CD14-positive monocyte (primary cell): Measurements from ENCODE around the gene NDUFS1. TPM values are rescaled to one million over a fixed set of nuclear protein-coding genes. Genes with fewer than 3 reads are reported as not detected.
"Not testable (repeated sequence)": the region's sequence is repeated elsewhere in the genome, so short reads cannot be mapped to it uniquely, and the experiment has no call there.

Source experiments
- DNase-seq, 3 donors: peaks; one replicate each; pipeline ENCODE4 v3.0.0-alpha.2; 2011 to 2022
- H2AFZ ChIP-seq: 2 replicates; pipeline ENCODE4 v1.6.0; 2012; ENCODE audit warnings: mild to moderate bottlenecking, low read depth, low read length, inconsistent platforms; ENCODE audit not compliant: insufficient read depth, poor library complexity, severe bottlenecking
- H3K27ac ChIP-seq, 2 donors: 1 replicate in 1 of 2; 2 replicates in 1 of 2; pipeline ENCODE4 v1.5.1; 2012 to 2013; ENCODE audit warnings: low read length in 2 of 2, control low read depth in 1 of 2, inconsistent platforms in 1 of 2, low read depth in 1 of 2, mild to moderate bottlenecking in 1 of 2
- H3K27me3 ChIP-seq, 2 donors: one replicate each; pipeline versions ENCODE4 v1.6.0 to v1.6.1; 2011 to 2013; ENCODE audit warnings: low read length in 2 of 2; ENCODE audit not compliant: control insufficient read depth in 2 of 2, insufficient read depth in 2 of 2
- H3K36me3 ChIP-seq, 2 donors: replicated peaks in 1 of 2; 1 replicate in 1 of 2; 2 replicates in 1 of 2; pipeline versions ENCODE4 v1.5.1 to v1.6.1; 2012 to 2013; ENCODE audit warnings: low read length in 2 of 2, control low read depth in 1 of 2, inconsistent platforms in 1 of 2, mild to moderate bottlenecking in 1 of 2; ENCODE audit not compliant: insufficient read depth in 2 of 2, control insufficient read depth in 1 of 2
- H3K4me1 ChIP-seq, 2 donors: 1 replicate in 1 of 2; 2 replicates in 1 of 2; pipeline versions ENCODE4 v1.5.1 to v1.6.1; 2012 to 2013; ENCODE audit warnings: low read length in 2 of 2, control low read depth in 1 of 2, inconsistent platforms in 1 of 2, mild to moderate bottlenecking in 1 of 2, moderate library complexity in 1 of 2; ENCODE audit not compliant: insufficient read depth in 2 of 2, control insufficient read depth in 1 of 2
- H3K4me2 ChIP-seq: replicated peaks from 2 replicates; pipeline ENCODE3; 2012; ENCODE audit warnings: low read length, moderate library complexity, mild to moderate bottlenecking; ENCODE audit not compliant: poor library complexity, severe bottlenecking; ENCODE audit errors: extremely low read depth
- H3K4me3 ChIP-seq, 3 experiments: fragments of 200-600 bp in 1 of 3; sonication (generic) in 1 of 3; replicated peaks in 1 of 3; 1 replicate in 2 of 3; 2 replicates in 1 of 3; pipeline ENCODE4 v1.5.1; 2011 to 2013; ENCODE audit warnings: low read length in 3 of 3, mild to moderate bottlenecking in 3 of 3, control low read depth in 2 of 3, low read depth in 2 of 3, inconsistent platforms in 1 of 3, moderate library complexity in 1 of 3
- H3K79me2 ChIP-seq: 2 replicates; pipeline ENCODE4 v1.6.0; 2012; ENCODE audit warnings: mild to moderate bottlenecking, control low read depth, inconsistent platforms, low read length, moderate library complexity; ENCODE audit not compliant: insufficient read depth
- H3K9ac ChIP-seq: 2 replicates; pipeline ENCODE4 v1.6.0; 2017; ENCODE audit warnings: low read length, mild to moderate bottlenecking; ENCODE audit not compliant: insufficient read depth, poor library complexity, severe bottlenecking
- H3K9me3 ChIP-seq, 2 donors: replicated peaks in 1 of 2; 1 replicate in 1 of 2; 2 replicates in 1 of 2; pipeline versions ENCODE4 v1.5.1 to v1.6.1; 2012 to 2013; ENCODE audit warnings: low read length in 2 of 2, control low read depth in 1 of 2; ENCODE audit not compliant: control insufficient read depth in 1 of 2, insufficient read depth in 1 of 2
- H4K20me1 ChIP-seq: 2 replicates; pipeline ENCODE4 v1.6.0; 2012; ENCODE audit warnings: mild to moderate bottlenecking, low read length, control low read depth, moderate library complexity; ENCODE audit not compliant: insufficient read depth
- H3K27ac Mint-ChIP-seq, 7 donors: one replicate each; pipeline ENCODE4 v1.8.0; 2020; ENCODE audit warnings: mild to moderate bottlenecking in 7 of 7, mixed read lengths in 7 of 7, moderate library complexity in 6 of 7, inconsistent platforms in 2 of 7
- H3K27me3 Mint-ChIP-seq, 3 donors: one replicate each; pipeline ENCODE4 v1.8.0; 2021 to 2022; ENCODE audit warnings: low read depth in 3 of 3, mild to moderate bottlenecking in 3 of 3, mixed read lengths in 3 of 3, moderate library complexity in 3 of 3, inconsistent platforms in 1 of 3
- H3K36me3 Mint-ChIP-seq, 2 donors: one replicate each; pipeline ENCODE4 v1.8.0; 2020; ENCODE audit warnings: mixed read lengths in 2 of 2, inconsistent platforms in 1 of 2, mild to moderate bottlenecking in 1 of 2
- H3K4me1 Mint-ChIP-seq: one replicate; pipeline ENCODE4 v1.8.0; 2020; ENCODE audit warnings: mild to moderate bottlenecking, mixed read lengths
- H3K4me3 Mint-ChIP-seq, 2 donors: one replicate each; pipeline ENCODE4 v1.8.0; 2020; ENCODE audit warnings: mild to moderate bottlenecking in 2 of 2, mixed read lengths in 2 of 2, moderate library complexity in 1 of 2
- H3K9me3 Mint-ChIP-seq, 7 donors: one replicate each; pipeline ENCODE4 v1.8.0; 2020 to 2022; ENCODE audit warnings: mixed read lengths in 7 of 7, mild to moderate bottlenecking in 6 of 7, moderate library complexity in 6 of 7, inconsistent platforms in 2 of 7
- CTCF ChIP-seq: fragments of 200-600 bp; IDR thresholded peaks from one replicate; pipeline ENCODE4 v1.8.0; 2022; ENCODE audit warnings: antibody characterized with exemption, mild to moderate bottlenecking
- WGBS: methylation state at CpG from one replicate; pipeline ENCODE4 v1.1.5; 2013; ENCODE audit warnings: missing lambda C conversion rate; ENCODE audit not compliant: insufficient coverage; 5-methylcytosine and 5-hydroxymethylcytosine counted together
- intact Hi-C, 2 donors: fragments of 100-400 bp; cut with micrococcal nuclease; formaldehyde crosslinking; loops; one replicate each; pipeline versions ENCODE4 v1.15.0 to v1.15.1; 2023
- polyA minus RNA-seq: library from RNA; depleted of rRNA, polyadenylated mRNA; stranded (reverse); fragments of >200 nt; gene quantifications from 2 replicates; pipeline ENCODE4 v1.2.3, GENCODE V29; 2012
- polyA plus RNA-seq, 3 donors: library from polyadenylated mRNA; depleted of rRNA in 1 of 3; unstranded in 2 of 3; stranded (reverse) in 1 of 3; fragments of 300-500 nt in 2 of 3; fragments of >200 nt in 1 of 3; fragmentation: Illumina TruSeq in 2 of 3; gene quantifications; 1 replicate in 2 of 3; 2 replicates in 1 of 3; pipeline ENCODE4 v1.2.3, GENCODE V29; 2012 to 2021
- total RNA-seq, 12 experiments: library from RNA in 1 of 12; stranded (reverse) in 1 of 12; fragments of 120-200 nt in 1 of 12; gene quantifications; one replicate each; pipeline ENCODE4 v1.2.4 and lab custom pipeline; 2013 to 2026; ENCODE audit warnings: mixed read lengths in 6 of 12, inconsistent platforms in 1 of 12

Gene NDUFS1
- total RNA-seq (2013): 60.7 TPM
- polyA plus RNA-seq (10 to 100 TPM; 22.8 to 43.9 (median 37.9) TPM), polyA minus RNA-seq (18.6 and 24.9 TPM in 2 replicates), total RNA-seq (lab: John Stamatoyannopoulos, UW) (40.8 to 74.9 (median 54.8) reads per million in 11 experiments)

DNA sequence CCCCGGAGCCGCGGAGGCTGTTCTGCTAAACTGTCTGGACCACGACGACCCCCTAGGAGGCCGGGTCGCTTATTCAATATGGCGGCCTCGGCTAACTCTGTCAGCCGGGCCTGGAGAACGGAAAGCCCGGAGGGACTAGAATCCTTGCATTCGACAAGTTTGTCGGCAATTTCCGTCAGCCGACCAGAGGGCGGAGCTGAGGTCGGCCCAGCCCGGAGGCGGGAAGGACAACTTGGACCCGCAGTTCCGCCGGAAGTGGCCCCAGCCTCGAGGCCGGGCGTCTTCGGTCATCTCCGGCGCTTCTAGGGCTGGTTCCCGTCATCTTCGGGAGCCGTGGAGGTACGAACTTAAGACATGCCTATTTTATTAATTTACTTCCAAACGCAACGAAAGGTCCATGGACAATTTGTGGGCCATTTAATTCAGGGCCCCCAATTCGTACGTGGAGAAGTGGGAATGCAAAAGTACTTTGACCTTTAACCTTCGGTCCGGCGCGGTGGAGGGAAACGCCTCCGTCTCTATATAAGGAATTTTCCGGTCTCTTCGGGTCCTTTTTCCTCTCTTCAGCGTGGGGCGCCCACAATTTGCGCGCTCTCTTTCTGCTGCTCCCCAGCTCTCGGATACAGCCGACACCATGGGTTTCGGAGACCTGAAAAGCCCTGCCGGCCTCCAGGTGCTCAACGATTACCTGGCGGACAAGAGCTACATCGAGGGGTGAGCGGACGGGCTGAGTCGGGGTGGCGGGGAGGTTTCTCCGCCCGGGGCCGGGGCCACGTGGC, at the start of gene NDUFS1, which contains the start of gene EEF1B2:
NDUFS1 (minus strand) TSS at position 99 of the 779 bp plus-strand sequence. CDS start 5,766 bp downstream, outside the sequence.
EEF1B2 (plus strand) TSS at position 550 of the 779 bp plus-strand sequence; CDS start at position 635, 85 bp downstream.
- no peaks in the 10 kb centered on the region for H3K27me3 Mint-ChIP-seq
- peaks cover 0 to 2% (median 0%) of the 10 kb centered on the region in 7 donors for H3K9me3 Mint-ChIP-seq
- 0% methylated on average over 49 of the region's 64 CpGs for WGBS
- peak within 1 kb of the TSS; percentile 96 for H2AFZ ChIP-seq
- peaks cover 27% of the 10 kb centered on the region for H3K4me1 Mint-ChIP-seq
- H3K79me2 ChIP-seq: peaks cover 73% of the 10 kb centered on the region
- peaks cover 28% of the 10 kb centered on the region for H4K20me1 ChIP-seq
- no peaks in the 10 kb centered on the region for H3K27me3 ChIP-seq
- no peaks in the 10 kb centered on the region for H3K9me3 ChIP-seq
- H3K9ac ChIP-seq: peak within 1 kb of the TSS; percentile 92
- H3K4me3 Mint-ChIP-seq: peak within 1 kb of the TSS; percentile 96 to 97
- TF ChIP-seq CTCF: no peak
- H3K36me3 ChIP-seq: peaks cover 18 to 33% of the 10 kb centered on the region in 2 donors
- H3K4me1 ChIP-seq: peaks cover 18 to 29% of the 10 kb centered on the region in 2 donors
- peaks cover 29 to 42% of the 10 kb centered on the region in 2 donors for H3K36me3 Mint-ChIP-seq
- intact Hi-C loops: loop anchor here (5.0 kb wide), 1 partner anchor 72 kb away; the partner anchor contains the start of gene INO80D (in 2 of the 2)
- DNase-seq: peak; percentile 96 to 98 (median 97)
- peak within 1 kb of the TSS; percentile 82 to 97 for H3K27ac ChIP-seq
- peak within 1 kb of the TSS; percentile 56 to 93 (median 90) for H3K4me3 ChIP-seq
- peak within 1 kb of the TSS; percentile 94 to 98 (median 98) for H3K27ac Mint-ChIP-seq
- H3K4me2 ChIP-seq: peak within 1 kb of the TSS; percentile 85

DNA sequence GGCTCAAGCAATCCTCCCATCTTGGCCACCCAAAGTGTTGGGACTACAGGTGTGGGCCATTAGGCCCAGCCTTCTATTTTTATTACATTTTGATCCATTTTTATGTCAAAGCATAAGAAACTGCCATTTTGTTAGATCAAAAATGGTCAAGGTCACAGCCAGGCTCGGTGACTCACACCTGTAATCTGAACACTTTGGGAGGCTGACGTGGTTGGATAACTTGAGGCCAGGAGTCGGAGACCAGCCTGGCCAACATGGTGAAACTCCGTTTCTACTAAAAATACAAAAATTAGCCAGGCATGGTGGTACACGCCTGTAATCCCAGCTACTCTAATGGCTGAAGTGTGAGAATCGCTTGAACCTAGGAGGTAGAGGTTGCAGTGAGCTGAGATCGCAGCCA, 49.7 kb upstream of the NDUFS1 start:
- Histone ChIP-seq H3K79me2 (no peaks in the 10 kb centered on the region), H3K9ac (no peak overlapping the region), H3K4me1 (no peaks in the 10 kb centered on the region), H2AFZ (no peak overlapping the region), H3K27ac (no peak overlapping the region), H3K4me3 (no peak overlapping the region), H4K20me1 (no peaks in the 10 kb centered on the region), H3K4me2 (no peak overlapping the region), H3K36me3 (no peaks in the 10 kb centered on the region), H3K9me3 (no peaks in the 10 kb centered on the region), H3K27me3 (peaks cover 12 to 17% of the 10 kb centered on the region in 2 donors)
- Mint-ChIP-seq H3K9me3 (peaks cover 0 to 5% (median 0%) of the 10 kb centered on the region in 7 donors), H3K36me3 (no peaks in the 10 kb centered on the region), H3K27me3 (peaks cover 15 to 21% (median 15%) of the 10 kb centered on the region in 3 donors), H3K4me3 (no peak overlapping the region), H3K27ac (no peak overlapping the region), H3K4me1 (no peaks in the 10 kb centered on the region)
- DNase-seq: no peak
- WGBS: 96% methylated on average over 5 of the region's 7 CpGs
- no peak for TF ChIP-seq CTCF
- intact Hi-C loops: no loop called here

DNA sequence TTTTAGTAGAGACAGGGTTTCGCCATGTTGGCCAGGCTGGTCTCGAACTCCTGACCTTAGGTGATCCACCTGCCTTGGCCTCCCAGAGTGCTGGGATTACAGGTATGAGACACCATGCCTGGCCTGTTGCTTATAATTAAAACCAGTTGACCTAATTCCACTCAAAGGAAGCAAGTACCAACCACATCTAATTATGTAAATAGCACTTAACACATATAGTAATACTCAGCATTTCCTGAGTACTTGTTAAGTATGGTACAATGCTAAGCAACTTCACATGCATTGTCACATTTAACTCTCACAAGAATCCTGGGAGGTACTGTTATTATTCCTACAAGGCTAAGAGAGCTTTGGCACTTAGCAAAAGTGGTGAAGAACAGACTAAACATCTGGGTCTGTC, 48.1 kb upstream of the NDUFS1 start:
- H4K20me1 ChIP-seq, intact Hi-C loops, H3K27me3 ChIP-seq, H3K27ac Mint-ChIP-seq, H3K9ac ChIP-seq, H3K4me2 ChIP-seq, H3K79me2 ChIP-seq, H3K4me1 Mint-ChIP-seq, H3K27ac ChIP-seq, H3K9me3 ChIP-seq, H3K36me3 ChIP-seq, DNase-seq, H3K4me3 Mint-ChIP-seq, H3K4me3 ChIP-seq, H2AFZ ChIP-seq, H3K36me3 Mint-ChIP-seq, H3K4me1 ChIP-seq: not testable (repeated sequence)
- Mint-ChIP-seq H3K27me3 (peaks cover 5 to 22% (median 12%) of the 10 kb centered on the region in 3 donors), H3K9me3 (peaks cover 0 to 11% (median 2%) of the 10 kb centered on the region in 7 donors)
- 100% methylated on average over 2 of the region's 2 CpGs for WGBS
